ENCODE data around the gene ANKS1B.

ANKS1B gene

GRCh38 chr12:98714426-98714825 lies 1270.3 kb downstream of the ANKS1B start:
- DNase-seq (ENCODE audit: low spot score): no peak
- H3K27ac ChIP-seq: no peak overlapping the region
- ChIA-PET CTCF (no interaction called here), POLR2A (ENCODE audit: low non-redundant PET) (no interaction called here)
- TF ChIP-seq CTCF (conservative IDR thresholded peaks at IDR 0.05; ENCODE audit: low read depth): no peak

- ChIA-PET POLR2A (ENCODE audit: low non-redundant PET) (no interaction called here), CTCF (no interaction called here)
- TF ChIP-seq CTCF (conservative IDR thresholded peaks at IDR 0.05; ENCODE audit: low read depth): no peak
- H3K27ac ChIP-seq: no peak overlapping the region
- no peak for DNase-seq (ENCODE audit: low spot score)
Measured at GRCh38 chr12:98709022-98709421, 1275.7 kb downstream of the ANKS1B start.

GRCh38 chr12:98701166-98701565 lies 1283.6 kb downstream of the ANKS1B start:
- ChIA-PET POLR2A (ENCODE audit: low non-redundant PET) (no interaction called here), CTCF (no interaction called here)

DNA sequence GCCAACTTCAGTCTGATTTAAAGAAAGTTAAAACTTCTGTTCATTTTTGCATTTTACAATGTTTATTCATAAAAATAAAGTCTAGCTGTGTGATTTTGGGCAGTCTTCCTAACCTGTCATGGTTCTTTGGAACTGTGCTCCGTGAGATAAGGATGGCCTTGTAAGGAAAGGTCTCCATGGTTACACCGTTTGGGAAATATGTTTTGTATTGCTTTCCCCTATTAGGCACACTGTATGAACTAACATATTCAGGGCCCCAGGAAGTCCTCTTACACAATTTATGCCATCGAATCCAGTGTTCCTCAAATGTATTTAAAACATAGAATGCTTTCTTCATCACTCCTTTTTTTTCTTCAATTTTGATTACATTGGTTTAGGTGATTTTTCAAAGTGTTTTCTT lies 1285.2 kb downstream of the ANKS1B start:
- POLR2A ChIA-PET (ENCODE audit: low non-redundant PET): no interaction called here
- H3K27ac ChIP-seq: no peak overlapping the region
- TF ChIP-seq CTCF (conservative IDR thresholded peaks at IDR 0.05; ENCODE audit: low read depth): no peak
- no peak for DNase-seq (ENCODE audit: low spot score)
- CTCF ChIA-PET: interaction anchor here (0.6 to 1.7 kb wide), 6 partner anchors 10 to 1792 kb away, joined by 3 to 6 read pairs (median 5); no protein-coding TSS in a partner anchor

More at GRCh38 chr12:98701166-98701565, 1283.6 kb downstream of the ANKS1B start:
- TF ChIP-seq CTCF (conservative IDR thresholded peaks at IDR 0.05; ENCODE audit: low read depth): no peak
- no peak for DNase-seq (ENCODE audit: low spot score)
- H3K27ac ChIP-seq: no peak overlapping the region

DNA sequence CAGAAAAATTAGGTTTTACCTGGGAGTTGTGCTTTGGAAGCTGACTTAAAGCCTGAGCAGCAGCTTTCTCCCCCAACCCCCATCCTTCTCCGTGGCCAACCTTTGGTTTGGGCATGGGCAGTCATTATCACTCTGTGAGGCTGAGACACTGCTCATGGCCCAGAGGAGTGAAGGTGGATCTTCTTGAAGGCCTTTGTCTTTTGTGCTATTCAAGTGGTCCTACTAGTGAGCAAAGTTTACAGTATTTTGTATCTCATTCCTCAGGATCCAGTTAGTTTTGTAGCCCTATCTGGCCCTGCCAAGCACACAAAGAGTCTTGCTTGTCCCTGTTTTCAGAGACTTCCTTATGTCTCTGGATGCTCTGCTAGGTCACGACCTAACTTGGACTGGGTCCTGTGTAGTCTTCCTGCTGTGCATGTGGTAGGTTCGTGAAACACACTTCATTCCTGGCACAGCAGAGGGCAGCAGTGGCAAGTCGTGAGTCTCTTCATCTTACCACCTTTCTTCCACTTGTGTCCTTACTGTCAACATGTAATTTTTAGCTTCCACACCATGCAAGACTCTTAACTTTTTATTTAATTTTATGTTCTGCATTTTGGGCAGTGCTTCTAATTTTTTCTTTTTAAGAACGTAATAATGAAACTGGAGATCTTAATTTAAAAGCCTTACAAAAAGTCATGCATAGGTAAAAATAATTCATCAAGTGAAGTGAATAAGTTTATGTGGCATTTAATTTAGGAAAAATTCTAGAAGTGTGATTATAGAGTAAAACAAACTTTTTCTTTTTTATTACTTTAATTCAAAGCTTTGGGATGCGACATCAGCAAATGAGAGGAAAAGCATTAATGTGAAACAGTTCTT lies 1285.9 kb downstream of the ANKS1B start:
- CTCF ChIA-PET: interaction anchor here (0.5 to 1.7 kb wide), 7 partner anchors 11 to 1791 kb away, joined by 3 to 6 read pairs (median 5); no protein-coding TSS in a partner anchor

DNA sequence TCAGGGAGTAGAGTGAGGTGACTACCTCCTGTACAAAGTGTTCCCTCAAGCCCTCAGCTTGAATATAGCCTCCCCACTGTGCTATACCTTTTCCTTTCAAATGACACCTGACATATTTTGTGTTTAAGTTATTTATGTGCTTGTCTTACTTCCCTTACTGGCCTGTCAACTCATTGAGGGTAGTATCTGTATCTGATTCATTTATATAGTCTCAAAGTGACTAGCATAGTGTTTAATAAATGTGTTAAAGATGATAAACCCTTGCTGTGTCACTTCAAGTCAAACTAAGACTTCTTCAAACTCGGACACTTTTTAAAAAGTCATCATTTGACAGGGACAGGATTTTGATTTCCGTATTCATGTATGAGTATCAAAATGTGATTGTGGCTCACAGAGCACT lies 1287.5 kb downstream of the ANKS1B start:
- POLR2A ChIA-PET (ENCODE audit: low non-redundant PET): no interaction called here
- DNase-seq (ENCODE audit: low spot score): no peak
- CTCF ChIA-PET: interaction anchor here (0.6 kb wide), 1 partner anchor 59 kb away, joined by 4 read pairs; no protein-coding TSS in a partner anchor
- no peak for TF ChIP-seq CTCF (conservative IDR thresholded peaks at IDR 0.05; ENCODE audit: low read depth)
- no peak overlapping the region for H3K27ac ChIP-seq

More for the DNA sequence above, 1285.9 kb downstream of the ANKS1B start:
- peak; percentile 57 for DNase-seq (ENCODE audit: low spot score)
- POLR2A ChIA-PET (ENCODE audit: low non-redundant PET): no interaction called here
- TF ChIP-seq CTCF (conservative IDR thresholded peaks at IDR 0.05; ENCODE audit: low read depth): peak; percentile 68
- H3K27ac ChIP-seq: no peak overlapping the region
